NCI-H2196 treated with DMSO at 0.1 percent for 48 hours (cell line): ENCODE data around the gene TAF1B.
"Not testable (repeated sequence)": the region's sequence is repeated elsewhere in the genome, so short reads cannot be mapped to it uniquely, and the experiment has no call there.

Experiments
- DNase-seq: peaks from one replicate; lab custom pipeline; 2025; ENCODE audit not compliant: unreplicated experiment; lab: John Stamatoyannopoulos, UW

The TAF1B gene

GRCh38 chr2:9879455-9880194, 36.4 kb downstream of the TAF1B start:
- no peak for DNase-seq

DNA sequence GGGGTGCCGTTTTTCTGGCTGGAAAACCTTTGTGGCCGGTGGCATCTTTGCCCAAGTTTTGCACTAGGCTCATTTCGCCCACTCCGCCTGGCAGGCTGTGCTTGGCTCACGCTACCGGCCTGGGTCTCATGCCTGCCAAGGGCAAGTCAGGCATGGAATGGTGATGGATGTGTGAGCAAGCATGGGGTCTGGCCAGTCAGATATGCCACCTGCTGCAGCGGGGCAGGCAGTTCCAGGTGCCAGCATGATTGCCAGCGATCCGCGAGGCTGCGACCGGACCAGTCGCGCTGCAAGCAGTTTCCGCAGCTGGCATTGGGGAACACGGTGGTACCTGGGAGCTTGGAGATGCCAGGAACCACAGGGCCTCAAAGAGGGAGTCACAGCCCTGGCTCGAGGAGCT, 40.6 kb downstream of the TAF1B start:
- DNase-seq: no peak

GRCh38 chr2:9884436-9884835, 41.2 kb downstream of the TAF1B start:
- no peak for DNase-seq

- no peak for DNase-seq
Observed at GRCh38 chr2:9885036-9885684, 41.9 kb downstream of the TAF1B start.

DNA sequence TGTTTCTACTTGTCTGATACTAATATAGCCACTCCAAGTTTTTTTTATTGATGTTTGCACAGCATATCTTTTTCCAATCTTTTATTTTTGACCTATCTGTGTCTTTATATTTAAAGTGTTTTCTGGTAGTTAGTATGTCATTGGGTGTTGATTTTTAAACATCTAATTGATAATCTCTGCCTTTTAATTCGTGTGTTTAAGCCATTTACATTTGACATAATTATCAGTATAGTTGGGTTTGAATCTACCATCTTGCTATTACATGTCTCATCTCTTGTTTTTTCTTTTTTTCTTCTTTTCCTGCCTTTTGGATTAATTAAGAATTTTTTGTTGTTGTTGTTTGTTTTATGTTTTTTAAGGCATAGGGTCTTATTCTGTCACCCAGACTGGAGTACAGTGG, 44.2 kb downstream of the TAF1B start:
- no peak for DNase-seq

GRCh38 chr2:9889812-9890261, 46.6 kb downstream of the TAF1B start:
- no peak for DNase-seq

DNA sequence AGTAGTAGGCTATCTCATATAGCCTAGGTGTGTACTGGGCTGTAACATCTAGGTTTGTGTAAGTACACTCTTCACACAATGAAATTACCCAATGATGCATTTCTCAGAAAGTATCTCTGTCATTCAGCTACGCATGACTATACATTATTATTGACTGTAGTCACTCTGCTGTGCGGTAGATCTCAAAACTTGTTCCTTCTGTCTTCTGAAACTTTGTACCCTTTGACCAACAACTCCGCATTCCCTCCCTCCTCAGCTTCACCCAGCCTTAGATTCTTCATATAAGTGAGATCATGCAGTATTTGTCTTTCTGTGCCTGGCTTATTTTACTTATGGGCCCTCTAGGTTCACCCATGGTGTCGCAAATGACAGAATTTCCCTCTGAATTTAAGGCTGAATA, 49.0 kb downstream of the TAF1B start:
- DNase-seq: no peak

GRCh38 chr2:9895669-9896590, 52.7 kb downstream of the TAF1B start:
- DNase-seq: no peak

DNA sequence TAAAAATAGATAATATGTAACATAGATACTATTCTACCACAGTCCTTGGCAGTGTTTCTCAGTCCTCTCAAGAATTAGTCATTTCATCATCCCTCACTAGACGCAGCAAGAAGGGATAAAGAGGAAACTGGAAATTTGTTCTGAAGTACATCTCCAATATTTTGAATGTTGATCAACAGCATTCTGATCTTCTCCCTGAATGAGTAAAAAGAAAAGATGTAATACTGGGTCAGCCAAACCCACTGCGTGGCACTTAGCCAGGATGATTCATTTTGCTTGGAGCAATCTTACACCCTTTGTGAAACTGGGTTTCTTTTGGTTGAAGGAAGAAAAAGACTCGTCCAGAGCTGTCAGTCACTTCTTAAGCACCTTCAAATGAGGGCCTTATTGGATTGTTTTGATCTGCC, 54.1 kb downstream of the TAF1B start:
- no peak for DNase-seq

GRCh38 chr2:9897846-9898245, 54.6 kb downstream of the TAF1B start:
- DNase-seq: no peak

- DNase-seq: no peak
Observed at GRCh38 chr2:9905413-9905812, 62.1 kb downstream of the TAF1B start.

GRCh38 chr2:9907402-9907801, 64.1 kb downstream of the TAF1B start:
- no peak for DNase-seq

DNA sequence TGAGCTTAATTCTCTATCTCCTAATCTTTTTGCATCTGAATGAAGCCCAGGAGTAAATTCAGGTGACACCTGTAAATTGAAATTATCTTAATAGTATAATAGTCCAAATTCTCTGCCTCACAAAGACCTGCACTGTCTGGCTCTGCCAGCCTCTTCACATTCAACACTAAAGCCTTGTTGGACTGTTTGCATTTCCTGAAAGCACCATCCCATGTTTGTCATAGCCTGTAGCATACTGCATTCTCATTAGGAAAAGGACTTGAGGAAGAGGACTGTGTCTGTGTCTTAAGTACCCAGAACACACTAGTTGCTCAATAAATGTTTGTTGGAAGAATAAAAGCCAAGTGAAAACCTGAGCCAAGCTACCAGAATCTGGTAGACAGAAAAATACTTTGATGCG, 65.4 kb downstream of the TAF1B start:
- no peak for DNase-seq

GRCh38 chr2:9909106-9909505, 65.8 kb downstream of the TAF1B start:
- DNase-seq: no peak

- no peak for DNase-seq
Observed at GRCh38 chr2:9910699-9911098, 67.4 kb downstream of the TAF1B start.

DNA sequence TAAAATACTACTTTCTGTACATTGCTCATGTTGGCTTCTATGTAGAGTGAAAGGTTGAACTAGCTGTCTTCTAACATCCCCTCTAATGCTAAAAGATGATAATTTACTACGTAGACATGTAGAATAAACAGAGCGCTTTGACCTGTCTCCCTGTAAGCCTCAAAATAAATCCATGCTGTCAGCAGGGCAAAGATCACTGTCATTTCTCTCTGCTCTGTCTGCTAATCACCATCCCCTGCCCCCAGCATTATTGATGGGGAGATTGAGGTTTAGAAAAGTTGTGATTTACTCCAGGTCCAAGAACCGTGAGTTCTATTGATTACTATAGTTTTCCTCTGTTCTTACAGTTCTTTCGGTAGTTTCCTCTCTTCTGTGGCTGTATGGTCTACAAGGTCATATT, 69.2 kb downstream of the TAF1B start:
- no peak for DNase-seq

GRCh38 chr2:9914384-9915065, 71.3 kb downstream of the TAF1B start:
- no peak for DNase-seq

DNA sequence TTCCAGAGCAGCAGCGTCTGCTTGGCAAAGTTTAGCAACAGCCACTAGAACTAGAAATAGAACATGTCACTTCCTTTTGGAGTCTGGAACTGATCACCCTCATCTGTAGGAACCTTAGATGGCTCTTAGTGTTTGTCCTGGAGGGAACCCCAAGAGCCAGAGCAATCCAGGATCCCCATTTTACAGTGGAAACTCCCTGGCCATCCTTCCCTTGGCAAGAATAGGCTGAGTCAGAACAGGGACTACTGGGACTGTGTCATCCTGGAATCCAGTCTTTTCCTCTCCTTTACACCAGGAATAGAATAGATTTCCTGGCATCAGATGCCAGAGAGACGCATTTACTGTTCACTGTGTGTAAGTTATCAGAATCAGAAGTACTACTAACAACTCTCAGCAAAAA, 75.0 kb downstream of the TAF1B start:
- no peak for DNase-seq

- DNase-seq: no peak
Observed at GRCh38 chr2:9919512-9919911, 76.2 kb downstream of the TAF1B start.

- DNase-seq: not testable (repeated sequence)
Observed at GRCh38 chr2:9927020-9927419, 83.7 kb downstream of the TAF1B start.

- DNase-seq: no peak
Observed at GRCh38 chr2:9937258-9937657, 94.0 kb downstream of the TAF1B start.
